A172 (cell line): Measurements from ENCODE around the gene CACNA2D1. TPM values are rescaled to one million over a fixed set of nuclear protein-coding genes. Genes with fewer than 3 reads are reported as not detected.
"Not testable (repeated sequence)": the region's sequence is repeated elsewhere in the genome, so short reads cannot be mapped to it uniquely, and the experiment has no call there.

Experiments
- DNase-seq: peaks from one replicate; pipeline ENCODE4 v3.0.0-alpha.2; 2015; ENCODE audit warnings: low spot score
- total RNA-seq: library from RNA; depleted of rRNA; stranded (reverse); fragments of >200 nt; shearing (Covaris generic); gene quantifications from 2 replicates; pipeline ENCODE4 v1.2.3, GENCODE V29; 2014

Gene CACNA2D1
- total RNA-seq, 1 experiment from 2014 or later = 0.24 TPM

DNA sequence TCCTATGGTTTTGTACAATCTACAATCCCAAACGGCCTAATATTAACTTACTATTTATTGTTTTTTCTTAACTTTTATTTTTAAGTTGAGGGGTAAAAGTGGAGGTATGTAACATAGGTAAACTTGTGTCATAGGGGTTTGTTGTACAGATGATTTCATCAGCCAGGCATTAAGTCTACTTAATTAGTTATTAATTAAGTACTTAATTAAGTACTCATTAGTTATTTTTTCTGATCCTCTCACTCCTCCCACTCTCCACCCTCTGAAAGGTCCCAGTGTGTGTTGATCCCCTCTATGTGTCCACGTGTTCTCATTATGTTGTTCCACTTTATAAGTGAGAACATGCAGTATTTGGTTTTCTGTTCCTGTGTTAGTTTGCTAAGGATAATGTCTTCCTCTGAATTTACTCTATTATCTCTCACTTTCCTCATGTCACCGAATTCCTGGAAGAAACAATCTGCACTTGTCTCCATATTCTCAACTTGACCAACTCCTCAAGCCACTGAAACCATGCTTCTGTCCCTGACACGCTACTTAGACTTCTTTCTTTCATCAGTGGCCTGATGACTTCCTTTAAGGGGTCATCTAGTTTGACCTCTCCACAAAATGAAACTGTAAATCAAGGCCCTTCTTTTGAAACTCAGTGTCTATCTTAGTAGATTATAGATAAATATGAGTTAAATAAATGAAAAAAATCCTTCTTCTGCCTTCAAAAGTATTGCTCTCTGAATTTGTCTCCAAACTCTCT lies 9.1 kb downstream of the CACNA2D1 start:
- no peak for DNase-seq

- DNase-seq = no peak
Measured at GRCh38 chr7:82433507-82433906, 10.1 kb downstream of the CACNA2D1 start.

- DNase-seq = not testable (repeated sequence)
Measured at GRCh38 chr7:82432743-82433142, 10.8 kb downstream of the CACNA2D1 start.

GRCh38 chr7:82430500-82431465 lies 12.8 kb downstream of the CACNA2D1 start:
- DNase-seq = no peak

GRCh38 chr7:82429408-82429807 lies 14.2 kb downstream of the CACNA2D1 start:
- no peak for DNase-seq

- DNase-seq = no peak
Measured at GRCh38 chr7:82428186-82428961, 15.2 kb downstream of the CACNA2D1 start.

DNA sequence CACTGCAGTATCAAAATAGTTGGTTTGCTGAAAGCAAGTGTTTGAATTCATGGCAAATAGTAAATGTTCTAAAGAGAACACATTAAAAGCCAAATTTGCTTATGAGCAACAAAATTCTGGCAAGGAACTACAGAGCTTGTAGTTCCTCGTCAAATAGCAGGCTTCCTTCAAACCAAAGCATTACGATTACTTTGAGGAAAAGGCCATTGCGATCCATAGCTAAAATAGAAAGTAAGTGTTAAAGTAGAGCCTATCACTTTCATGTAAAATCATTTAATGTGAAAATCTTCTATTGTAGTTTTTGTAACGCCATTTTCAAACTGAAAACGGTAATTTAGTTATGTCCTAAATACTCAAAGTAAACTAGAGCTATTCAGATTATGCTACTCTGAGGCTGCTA lies 20.1 kb downstream of the CACNA2D1 start:
- no peak for DNase-seq

- no peak for DNase-seq
Measured at GRCh38 chr7:82419200-82419599, 24.4 kb downstream of the CACNA2D1 start.

DNA sequence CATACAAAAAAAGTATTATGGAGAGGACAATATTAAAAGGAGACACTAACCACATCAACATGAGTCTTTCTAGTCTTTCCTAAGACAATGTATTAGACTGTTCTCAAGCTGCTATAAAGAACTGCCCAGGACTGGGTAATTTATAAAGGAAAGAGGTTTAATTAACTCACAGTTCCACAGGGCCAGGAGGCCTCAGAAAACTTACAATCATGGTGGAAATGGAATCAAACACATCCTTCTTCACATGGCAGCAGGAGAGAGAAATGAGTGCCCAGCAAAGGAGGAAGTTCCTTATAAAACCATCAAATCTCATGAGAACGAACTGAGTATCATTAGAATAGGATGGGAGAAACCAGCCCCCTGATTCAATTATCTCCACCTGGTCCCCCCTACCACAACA lies 25.7 kb downstream of the CACNA2D1 start:
- DNase-seq = no peak

GRCh38 chr7:82416402-82416801 lies 27.2 kb downstream of the CACNA2D1 start:
- no peak for DNase-seq

DNA sequence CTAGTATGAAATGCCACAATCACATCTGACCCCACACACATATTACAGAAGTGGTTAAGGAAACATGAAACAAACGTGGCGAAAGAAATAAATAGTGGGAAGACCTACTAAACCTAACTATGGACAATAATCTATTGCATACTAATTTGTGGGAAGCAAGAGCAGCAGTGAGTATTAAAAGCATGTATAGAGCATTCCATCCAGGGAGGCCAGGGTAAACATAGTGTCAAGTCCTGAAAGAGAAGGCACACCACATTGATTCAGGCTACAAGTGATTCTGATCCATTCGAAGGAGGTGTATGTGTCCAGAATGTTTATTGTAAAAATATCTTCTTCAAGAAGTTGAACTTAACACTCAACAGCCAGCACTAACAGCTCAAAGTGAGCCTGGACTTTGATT lies 29.2 kb downstream of the CACNA2D1 start:
- no peak for DNase-seq

DNA sequence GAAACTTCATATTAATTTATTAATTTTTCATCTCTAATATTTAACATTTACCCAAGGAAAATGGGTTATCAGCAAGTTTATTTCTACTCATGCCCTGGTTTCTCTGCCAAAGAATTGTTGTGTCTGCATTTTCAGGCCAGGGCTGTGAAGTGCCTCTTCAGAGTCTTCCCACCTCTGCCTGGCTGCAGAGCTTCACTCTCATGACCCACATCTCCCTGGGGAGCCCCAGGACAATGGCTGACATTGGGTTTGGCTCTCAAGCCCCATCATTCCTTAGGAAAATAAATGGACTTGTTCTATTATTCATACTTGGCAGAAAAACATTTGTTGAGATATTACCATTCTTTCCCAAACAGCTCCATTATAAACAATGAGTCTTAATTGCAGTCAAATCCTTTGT lies 30.3 kb downstream of the CACNA2D1 start:
- DNase-seq = no peak

- no peak for DNase-seq
Measured at GRCh38 chr7:82411732-82412131, 31.8 kb downstream of the CACNA2D1 start.

- no peak for DNase-seq
Measured at GRCh38 chr7:82410461-82410860, 33.1 kb downstream of the CACNA2D1 start.

DNA sequence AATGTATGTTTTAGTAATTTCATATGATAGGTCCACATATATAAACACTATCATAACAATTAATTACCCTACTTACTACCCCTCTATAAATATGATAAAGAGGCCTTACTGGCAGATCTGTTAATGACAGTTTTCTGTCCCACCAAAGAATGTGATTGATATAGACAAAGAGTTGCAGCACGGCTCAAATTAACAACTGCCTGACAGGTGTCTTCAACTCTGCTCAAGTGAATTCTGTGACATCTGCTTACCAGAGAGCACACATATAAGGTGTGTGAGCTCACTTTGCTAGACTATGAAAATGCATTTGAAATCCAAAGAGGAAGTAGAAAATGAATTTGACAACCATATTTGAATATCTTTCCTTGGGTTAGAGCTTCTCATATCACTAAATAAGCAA lies 36.6 kb downstream of the CACNA2D1 start:
- DNase-seq = no peak

GRCh38 chr7:82405301-82405700 lies 38.3 kb downstream of the CACNA2D1 start:
- DNase-seq = no peak

- no peak for DNase-seq
Measured at GRCh38 chr7:82404652-82405051, 38.9 kb downstream of the CACNA2D1 start.

DNA sequence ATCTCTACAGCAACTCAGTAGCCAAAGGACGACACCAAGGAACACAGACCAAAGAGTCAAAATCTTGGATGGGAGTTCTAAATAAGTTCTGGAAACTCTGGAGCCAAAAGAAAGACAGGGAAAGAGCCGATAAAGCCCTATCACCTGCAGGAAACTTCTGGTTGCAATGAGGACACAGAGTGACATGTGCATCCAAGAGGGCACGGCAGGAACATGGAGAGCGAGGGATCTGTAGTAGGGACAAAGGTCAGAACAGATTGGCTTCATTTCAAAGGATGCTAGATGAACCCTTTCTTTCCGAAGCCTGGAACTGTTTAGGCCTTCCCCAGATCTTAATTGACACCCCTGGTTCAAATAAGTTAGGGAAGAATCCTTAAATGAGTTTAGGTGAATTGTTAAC lies 39.5 kb downstream of the CACNA2D1 start:
- no peak for DNase-seq

DNA sequence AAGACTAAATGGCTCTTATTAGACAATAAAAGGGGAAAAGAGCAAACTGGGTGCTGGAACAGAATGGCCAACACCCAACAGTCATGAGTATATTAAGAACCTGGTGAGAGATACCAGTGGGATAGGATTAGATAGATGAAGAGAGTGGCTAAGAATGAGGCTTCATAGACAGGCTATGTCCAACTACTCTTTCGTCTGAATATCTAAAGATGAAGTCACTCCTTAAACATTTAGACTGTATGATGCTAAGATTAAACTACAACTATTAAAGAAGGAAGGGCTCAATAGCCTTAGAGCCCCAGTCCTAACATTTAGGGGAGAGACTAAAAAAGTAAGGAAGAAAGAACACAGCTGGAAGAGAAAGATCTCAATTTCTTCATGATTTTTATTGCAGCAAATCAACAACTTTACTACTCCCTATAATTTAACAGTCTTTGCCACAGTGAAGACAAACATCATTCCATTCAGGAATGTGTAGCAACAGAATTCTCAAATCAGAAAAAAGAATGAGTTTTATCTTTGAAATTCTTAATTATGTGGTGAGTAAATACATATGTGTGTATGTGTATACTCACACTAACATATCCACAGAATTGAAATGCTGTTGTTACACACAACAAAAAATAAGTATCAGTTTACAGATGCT lies 45.6 kb downstream of the CACNA2D1 start:
- no peak for DNase-seq

DNA sequence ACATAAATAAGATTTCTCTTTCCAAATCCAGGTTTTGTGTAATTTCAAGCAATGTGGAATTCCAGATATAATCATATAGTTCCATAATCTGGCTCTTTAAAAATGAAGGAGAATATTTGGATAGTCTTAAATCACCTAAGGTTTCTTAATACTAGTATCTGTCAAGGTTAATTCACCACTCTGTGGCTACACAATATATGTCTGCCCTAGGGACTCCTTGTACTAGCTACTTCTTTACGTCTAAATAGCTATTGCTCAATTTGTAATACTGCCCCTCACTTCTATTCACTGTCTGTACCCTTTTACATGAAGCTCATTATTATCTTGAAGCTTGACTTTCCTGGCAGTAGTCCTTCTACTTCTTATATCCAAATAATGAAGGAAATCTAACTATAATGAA lies 47.2 kb downstream of the CACNA2D1 start:
- no peak for DNase-seq

DNA sequence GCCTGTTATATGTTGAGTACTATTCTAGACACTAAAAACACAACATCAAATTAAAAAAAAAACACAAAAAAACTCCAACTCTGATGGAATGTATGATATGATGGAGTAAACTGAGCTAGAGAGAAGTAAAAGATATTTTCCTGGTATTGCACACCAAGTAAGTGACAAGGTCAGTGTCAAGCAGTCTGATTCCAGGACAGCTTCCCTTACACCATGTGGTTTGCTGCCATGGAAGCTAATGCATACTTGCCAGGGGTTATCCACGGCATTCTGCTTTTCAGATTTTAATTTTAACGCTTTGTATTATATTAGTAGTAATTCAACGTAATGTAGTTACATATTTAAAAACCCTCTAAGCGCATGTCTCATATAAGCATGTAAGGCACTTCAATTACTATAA lies 48.4 kb downstream of the CACNA2D1 start:
- no peak for DNase-seq

GRCh38 chr7:82393840-82394220 lies 49.7 kb downstream of the CACNA2D1 start:
- DNase-seq = no peak
